ENCODE measurements around the gene TFDP2.
"Not testable (repeated sequence)": the region's sequence is repeated elsewhere in the genome, so short reads cannot be mapped to it uniquely, and the experiment has no call there.

The TFDP2 gene

DNA sequence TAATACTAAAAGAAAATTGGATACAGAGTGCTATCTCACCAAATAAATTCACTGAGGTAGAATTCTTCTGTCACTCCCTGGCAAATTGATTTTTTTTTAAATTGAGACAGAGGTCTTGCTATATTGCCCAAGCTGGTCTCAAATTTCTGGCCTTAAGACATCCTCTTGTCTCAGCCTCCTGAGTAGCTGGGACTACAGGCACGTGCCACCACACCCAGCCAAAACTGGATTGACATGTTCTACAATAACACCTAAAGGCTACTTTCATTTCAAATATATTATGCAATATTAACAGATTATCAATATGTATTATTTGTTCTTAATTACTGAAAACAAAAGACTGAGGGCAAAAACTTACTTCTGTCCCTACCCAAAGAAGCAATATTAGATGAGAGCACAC, 36.7 kb downstream of the TFDP2 start:
- DNase-seq (ENCODE audit: low spot score): no peak
- peaks cover 4% of the 10 kb centered on the region for H3K9me3 Mint-ChIP-seq
- no peak overlapping the region for H3K4me3 Mint-ChIP-seq
- H3K27ac Mint-ChIP-seq: no peak overlapping the region
- peaks cover 11% of the 10 kb centered on the region for H3K4me1 Mint-ChIP-seq (ENCODE audit: low read depth)
- H3K36me3 Mint-ChIP-seq (ENCODE audit: low read depth): peaks cover 6% of the 10 kb centered on the region
- no peaks in the 10 kb centered on the region for H3K27me3 Mint-ChIP-seq (ENCODE audit: low read depth)

- DNase-seq (ENCODE audit: low spot score): no peak
- H3K27me3 Mint-ChIP-seq (ENCODE audit: low read depth): no peaks in the 10 kb centered on the region
- peaks cover 2% of the 10 kb centered on the region for H3K36me3 Mint-ChIP-seq (ENCODE audit: low read depth)
- no peak overlapping the region for H3K4me3 Mint-ChIP-seq
- H3K9me3 Mint-ChIP-seq: peaks cover 4% of the 10 kb centered on the region
- peaks cover 4% of the 10 kb centered on the region for H3K4me1 Mint-ChIP-seq (ENCODE audit: low read depth)
- no peak overlapping the region for H3K27ac Mint-ChIP-seq
Measured at GRCh38 chr3:142106548-142106947, 42.8 kb downstream of the TFDP2 start.

DNA sequence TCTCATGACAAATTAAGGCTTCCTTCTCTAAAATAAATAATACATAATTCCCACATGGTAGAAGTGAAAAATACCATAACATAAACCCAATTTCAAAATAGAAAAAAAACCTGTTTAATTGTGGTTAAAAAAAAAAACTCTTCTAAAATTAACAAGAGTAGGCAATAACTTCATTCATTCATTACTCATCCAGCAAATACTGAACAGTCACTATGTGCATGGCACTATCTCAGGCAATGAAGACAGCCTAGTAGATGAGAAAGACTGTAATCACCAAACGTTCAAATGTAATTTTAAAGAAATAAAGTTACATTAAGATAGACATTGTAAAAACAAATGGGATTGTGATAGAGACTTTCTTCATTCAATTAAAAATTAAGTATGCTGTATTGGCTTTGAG, 43.4 kb downstream of the TFDP2 start:
- no peaks in the 10 kb centered on the region for H3K36me3 Mint-ChIP-seq (ENCODE audit: low read depth)
- H3K27me3 Mint-ChIP-seq (ENCODE audit: low read depth): no peaks in the 10 kb centered on the region
- H3K9me3 Mint-ChIP-seq: no peaks in the 10 kb centered on the region
- DNase-seq (ENCODE audit: low spot score): no peak
- peaks cover 2% of the 10 kb centered on the region for H3K4me1 Mint-ChIP-seq (ENCODE audit: low read depth)
- no peak overlapping the region for H3K27ac Mint-ChIP-seq
- H3K4me3 Mint-ChIP-seq: no peak overlapping the region

- Mint-ChIP-seq H3K4me1 (ENCODE audit: low read depth) (peaks cover 5% of the 10 kb centered on the region), H3K36me3 (ENCODE audit: low read depth) (no peaks in the 10 kb centered on the region), H3K4me3 (no peak overlapping the region), H3K27ac (no peak overlapping the region), H3K9me3 (no peaks in the 10 kb centered on the region), H3K27me3 (ENCODE audit: low read depth) (no peaks in the 10 kb centered on the region)
- no peak for DNase-seq (ENCODE audit: low spot score)
Measured at GRCh38 chr3:142104763-142105162, 44.6 kb downstream of the TFDP2 start.

DNA sequence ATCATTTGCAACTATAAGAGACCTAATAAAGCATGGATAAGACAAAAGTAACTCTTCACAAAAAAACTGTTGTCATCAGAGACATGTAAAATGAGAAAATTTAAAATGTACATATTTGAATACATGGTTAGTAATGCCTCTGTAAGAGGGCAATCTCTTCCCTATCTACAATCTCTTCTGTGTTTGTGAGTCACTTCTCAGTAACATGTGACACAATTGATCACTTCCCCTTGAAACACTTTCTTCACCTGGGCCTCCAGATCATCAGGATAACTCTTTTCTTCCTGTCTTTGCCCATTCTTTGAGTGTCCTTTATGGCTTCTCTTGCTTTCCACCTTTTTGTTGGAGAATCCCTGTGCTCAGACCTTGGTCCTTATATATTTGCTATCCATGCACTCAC, 50.4 kb downstream of the TFDP2 start:
- peaks cover 1% of the 10 kb centered on the region for H3K36me3 Mint-ChIP-seq (ENCODE audit: low read depth)
- no peak overlapping the region for H3K4me3 Mint-ChIP-seq
- peaks cover 18% of the 10 kb centered on the region for H3K4me1 Mint-ChIP-seq (ENCODE audit: low read depth)
- no peak overlapping the region for H3K27ac Mint-ChIP-seq
- no peak for DNase-seq (ENCODE audit: low spot score)
- H3K27me3 Mint-ChIP-seq (ENCODE audit: low read depth): no peaks in the 10 kb centered on the region
- H3K9me3 Mint-ChIP-seq: no peaks in the 10 kb centered on the region

DNA sequence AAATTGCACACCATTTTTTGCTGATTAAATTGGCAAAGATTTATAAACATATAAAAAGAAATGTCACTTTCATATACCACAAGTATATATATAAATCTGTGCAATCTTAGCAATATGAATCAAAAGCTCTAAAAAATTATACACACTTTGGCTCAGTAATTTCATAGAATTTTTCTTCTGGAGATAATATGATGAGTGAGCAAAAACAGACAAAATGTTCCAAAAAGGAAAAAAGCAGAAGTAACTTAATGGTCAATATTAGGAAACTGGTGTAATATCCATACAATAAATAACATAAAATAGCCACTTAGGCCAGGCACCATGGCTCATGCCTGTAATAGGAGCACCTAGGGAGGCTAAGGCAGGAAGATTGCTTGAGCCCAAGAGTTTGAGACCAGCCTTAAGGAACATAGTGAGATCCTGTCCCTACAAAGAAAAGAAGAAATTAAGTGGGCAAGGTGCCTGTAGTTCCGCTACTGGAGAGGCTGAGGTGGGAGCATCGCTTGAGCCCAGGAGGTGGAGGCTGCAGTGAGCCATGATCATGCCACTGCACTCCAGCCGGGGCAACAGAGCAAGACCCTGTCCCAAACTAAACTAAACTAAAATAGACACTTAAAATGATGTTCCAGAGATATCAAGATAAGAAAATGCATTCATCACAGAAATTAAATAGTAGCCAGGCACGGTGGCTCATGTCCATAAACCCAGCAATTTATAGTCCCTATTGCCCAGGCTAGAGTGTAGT, 52.1 kb downstream of the TFDP2 start:
- no peak overlapping the region for H3K4me3 Mint-ChIP-seq
- H3K4me1 Mint-ChIP-seq (ENCODE audit: low read depth): peaks cover 18% of the 10 kb centered on the region
- H3K36me3 Mint-ChIP-seq (ENCODE audit: low read depth): peaks cover 1% of the 10 kb centered on the region
- H3K27ac Mint-ChIP-seq: no peak overlapping the region
- H3K9me3 Mint-ChIP-seq: no peaks in the 10 kb centered on the region
- no peaks in the 10 kb centered on the region for H3K27me3 Mint-ChIP-seq (ENCODE audit: low read depth)
- no peak for DNase-seq (ENCODE audit: low spot score)

GRCh38 chr3:142095841-142096240, 53.5 kb downstream of the TFDP2 start:
- peaks cover 1% of the 10 kb centered on the region for H3K36me3 Mint-ChIP-seq (ENCODE audit: low read depth)
- H3K27ac Mint-ChIP-seq: no peak overlapping the region
- H3K4me1 Mint-ChIP-seq (ENCODE audit: low read depth): peaks cover 18% of the 10 kb centered on the region
- no peaks in the 10 kb centered on the region for H3K27me3 Mint-ChIP-seq (ENCODE audit: low read depth)
- no peak overlapping the region for H3K4me3 Mint-ChIP-seq
- H3K9me3 Mint-ChIP-seq: no peaks in the 10 kb centered on the region
- no peak for DNase-seq (ENCODE audit: low spot score)

- not testable (repeated sequence) for H3K4me1 Mint-ChIP-seq (ENCODE audit: low read depth); H3K27ac Mint-ChIP-seq; H3K36me3 Mint-ChIP-seq (ENCODE audit: low read depth); H3K27me3 Mint-ChIP-seq (ENCODE audit: low read depth); DNase-seq (ENCODE audit: low spot score); H3K9me3 Mint-ChIP-seq; H3K4me3 Mint-ChIP-seq
Measured at GRCh38 chr3:142088925-142089324, 60.4 kb downstream of the TFDP2 start.

GRCh38 chr3:142088522-142088921, 60.8 kb downstream of the TFDP2 start:
- Mint-ChIP-seq H3K27ac (no peak overlapping the region), H3K4me1 (ENCODE audit: low read depth) (no peaks in the 10 kb centered on the region), H3K27me3 (ENCODE audit: low read depth) (peaks cover 5% of the 10 kb centered on the region), H3K4me3 (no peak overlapping the region), H3K9me3 (no peaks in the 10 kb centered on the region), H3K36me3 (ENCODE audit: low read depth) (no peaks in the 10 kb centered on the region)
- DNase-seq (ENCODE audit: low spot score): no peak

GRCh38 chr3:142087676-142088075, 61.7 kb downstream of the TFDP2 start:
- Mint-ChIP-seq H3K4me3 (no peak overlapping the region), H3K27ac (no peak overlapping the region), H3K9me3 (no peaks in the 10 kb centered on the region), H3K36me3 (ENCODE audit: low read depth) (no peaks in the 10 kb centered on the region), H3K27me3 (ENCODE audit: low read depth) (peaks cover 7% of the 10 kb centered on the region), H3K4me1 (ENCODE audit: low read depth) (no peaks in the 10 kb centered on the region)
- DNase-seq (ENCODE audit: low spot score): no peak

GRCh38 chr3:142086581-142087090, 62.7 kb downstream of the TFDP2 start:
- Mint-ChIP-seq H3K4me3 (no peak overlapping the region), H3K27me3 (ENCODE audit: low read depth) (peaks cover 7% of the 10 kb centered on the region), H3K9me3 (no peaks in the 10 kb centered on the region), H3K4me1 (ENCODE audit: low read depth) (no peaks in the 10 kb centered on the region), H3K27ac (no peak overlapping the region), H3K36me3 (ENCODE audit: low read depth) (no peaks in the 10 kb centered on the region)
- DNase-seq (ENCODE audit: low spot score): no peak

DNA sequence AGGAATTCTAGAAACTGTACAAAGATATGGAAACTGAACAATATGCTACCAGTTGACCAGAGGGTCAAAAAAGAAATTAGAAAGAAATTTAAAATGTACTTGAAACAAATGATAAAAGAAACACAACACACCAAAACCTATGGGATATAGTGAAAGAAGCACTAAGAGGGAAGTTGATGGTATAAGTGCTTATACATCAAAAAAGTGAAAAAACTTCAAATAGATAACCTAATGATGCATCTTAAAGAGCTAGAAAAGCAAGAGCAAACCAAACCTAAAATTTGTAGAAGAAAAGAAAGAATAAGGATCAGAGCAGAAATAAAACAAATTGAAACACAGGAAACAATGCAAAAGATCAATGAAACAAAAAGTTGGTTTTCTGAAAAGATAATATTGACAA, 68.2 kb downstream of the TFDP2 start:
- Mint-ChIP-seq H3K9me3 (peaks cover 4% of the 10 kb centered on the region), H3K4me1 (ENCODE audit: low read depth) (no peaks in the 10 kb centered on the region), H3K27ac (no peak overlapping the region), H3K4me3 (no peak overlapping the region), H3K27me3 (ENCODE audit: low read depth) (peaks cover 10% of the 10 kb centered on the region), H3K36me3 (ENCODE audit: low read depth) (no peaks in the 10 kb centered on the region)
- DNase-seq (ENCODE audit: low spot score): no peak

DNA sequence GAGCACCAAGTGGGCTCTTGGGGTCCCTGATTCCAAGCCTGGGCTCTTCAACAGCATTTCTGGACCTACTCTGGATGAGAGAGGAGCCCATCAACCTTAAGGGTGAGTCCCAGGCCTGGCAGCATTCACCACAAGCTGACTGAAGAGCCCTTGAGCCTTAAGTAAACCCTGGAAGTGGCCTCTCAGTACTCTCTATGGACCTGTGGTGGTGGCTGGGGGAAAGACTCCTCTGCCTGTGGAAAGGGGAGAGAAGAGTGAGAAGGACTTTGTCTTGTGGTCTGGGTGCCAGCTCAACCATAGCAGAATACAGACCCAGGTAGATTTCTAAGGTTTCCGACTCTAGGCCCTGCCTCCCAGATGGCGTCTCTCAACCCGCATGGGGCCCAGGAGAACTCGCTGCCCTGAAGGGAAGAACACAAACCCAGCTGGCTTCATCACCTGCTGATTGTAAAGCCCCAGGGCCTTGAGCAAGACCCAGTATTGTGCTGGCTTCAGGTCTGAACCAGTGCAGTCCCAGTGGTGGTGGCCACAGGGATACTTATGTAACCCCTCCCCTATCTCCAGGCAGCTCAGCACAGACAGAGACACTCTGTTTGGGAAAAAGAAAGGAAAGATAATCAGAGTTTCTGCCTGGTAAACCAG, 71.4 kb downstream of the TFDP2 start:
- Mint-ChIP-seq H3K36me3 (ENCODE audit: low read depth) (no peaks in the 10 kb centered on the region), H3K4me1 (ENCODE audit: low read depth) (no peaks in the 10 kb centered on the region), H3K27ac (no peak overlapping the region), H3K9me3 (peaks cover 4% of the 10 kb centered on the region), H3K4me3 (no peak overlapping the region), H3K27me3 (ENCODE audit: low read depth) (peaks cover 3% of the 10 kb centered on the region)
- no peak for DNase-seq (ENCODE audit: low spot score)

DNA sequence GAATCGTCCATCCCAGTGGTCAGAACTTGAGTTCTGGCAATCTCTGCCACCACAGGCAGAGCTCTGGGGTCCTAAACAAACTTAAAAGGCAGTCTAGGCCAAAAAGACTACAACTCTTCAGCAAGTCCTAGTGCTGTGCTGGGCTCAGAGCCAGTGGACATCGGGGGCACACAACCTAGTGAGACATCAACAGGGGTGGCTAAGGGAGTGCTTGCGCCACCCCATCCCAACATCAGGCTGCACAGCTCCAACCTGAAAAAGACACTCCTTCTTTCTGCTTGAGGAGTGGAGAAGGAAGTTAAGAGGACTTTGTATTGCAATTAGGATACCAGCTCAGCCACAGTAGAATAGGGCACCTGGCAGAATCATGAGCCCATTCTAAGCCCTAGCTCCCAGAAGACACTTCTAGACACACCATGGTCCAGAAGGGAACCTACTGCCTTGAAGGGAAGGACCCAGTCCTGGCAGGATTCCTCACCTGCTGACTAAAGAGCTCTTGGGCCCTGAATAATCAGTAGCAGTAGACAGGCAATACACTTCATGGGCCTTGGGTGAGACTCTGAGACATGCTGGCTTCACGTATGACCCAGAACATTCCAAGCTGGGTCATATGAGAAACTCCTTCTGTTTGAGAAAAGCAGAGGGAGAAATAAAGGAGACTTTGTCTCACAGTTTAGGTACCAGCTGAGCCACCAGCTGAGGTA, 72.0 kb downstream of the TFDP2 start:
- H3K27ac Mint-ChIP-seq: no peak overlapping the region
- no peaks in the 10 kb centered on the region for H3K36me3 Mint-ChIP-seq (ENCODE audit: low read depth)
- no peaks in the 10 kb centered on the region for H3K4me1 Mint-ChIP-seq (ENCODE audit: low read depth)
- H3K9me3 Mint-ChIP-seq: peaks cover 4% of the 10 kb centered on the region
- H3K4me3 Mint-ChIP-seq: no peak overlapping the region
- peaks cover 3% of the 10 kb centered on the region for H3K27me3 Mint-ChIP-seq (ENCODE audit: low read depth)
- DNase-seq (ENCODE audit: low spot score): no peak

Data from T-helper 2 cell treated with Interferon-gamma antibody and Interleukin-4, amounts not matched to agents 5 μg/mL and 100 μg/mL, for 36 hours (primary cell).